Gastroesophageal sphincter (tissue), 3 donors: ENCODE data around the gene PEMT.

Experiments used
- CTCF ChIP-seq, 4 experiments: fragments of 200-600 bp in 2 of 4; fragments of 450-650 bp in 2 of 4; sonication (generic) in 1 of 4; IDR thresholded peaks; one replicate each; pipeline ENCODE4 v1.5.1; 2017 to 2019; ENCODE audit warnings: antibody characterized with exemption in 4 of 4, mild to moderate bottlenecking in 2 of 4, moderate library complexity in 2 of 4
- EP300 ChIP-seq: sonication (generic); formaldehyde crosslinking; IDR thresholded peaks from one replicate; pipeline ENCODE4 v1.6.1; 2017; ENCODE audit warnings: antibody characterized with exemption, mild to moderate bottlenecking
- POLR2A ChIP-seq, 2 donors: fragments of 450-650 bp; IDR thresholded peaks; one replicate each; pipeline ENCODE4 v1.6.1; 2017; ENCODE audit warnings: antibody characterized with exemption in 2 of 2, mild to moderate bottlenecking in 2 of 2, moderate library complexity in 1 of 2

DNA sequence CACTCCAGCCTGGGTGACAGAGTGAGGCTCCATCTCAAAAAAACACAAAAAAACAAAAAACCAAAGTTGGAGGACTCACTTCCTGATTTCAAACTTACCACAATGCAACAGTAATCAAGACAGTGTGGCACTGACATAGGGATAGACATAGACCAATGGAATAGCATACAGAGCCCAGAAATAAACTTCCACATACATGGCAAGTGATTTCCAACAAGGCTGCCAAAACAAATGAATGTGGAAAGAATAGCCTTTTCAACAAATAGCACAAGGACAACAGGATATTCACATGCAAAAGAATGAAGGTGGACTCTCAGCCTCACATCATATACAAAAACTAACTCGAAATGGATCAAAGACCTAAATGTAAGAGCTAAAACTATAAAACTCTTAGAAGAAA is 58.5 kb downstream of the PEMT start:
- TF ChIP-seq POLR2A (IDR thresholded peaks at IDR 0.05) (no peak), CTCF (IDR thresholded peaks at IDR 0.05) (no peak), EP300 (no peak)
